Heart left ventricle (tissue), 13 donors: ENCODE data around the gene CELF4.

Experiments used
- POLR2A ChIP-seq, 2 donors: fragments of 450-650 bp; IDR thresholded peaks; one replicate each; pipeline ENCODE4 v1.6.1; 2017; ENCODE audit warnings: antibody characterized with exemption in 2 of 2, mild to moderate bottlenecking in 2 of 2, moderate library complexity in 2 of 2
- TF ChIP-seq, protein P1 (sequence below), 12 donors: fragments of 200-600 bp; sonication (generic) in 4 of 12; IDR thresholded peaks; one replicate each; pipeline versions ENCODE4 v1.5.0 to v1.8.0; 2018 to 2022; ENCODE audit warnings: antibody characterized with exemption in 12 of 12, mild to moderate bottlenecking in 5 of 12
- donor health status: ischemic (EF 13 %, LVEDD 7.1; RV severe dilation, severe dysfunction).
- donor health status: DM: no; HTN: yes; CAD: no.
- donor health status: DM: no; HTN: no; CAD: no.
- donor health status: ischemic (EF 25% LVEDD 6.9; RV normal size, moderate dysfunction).
- donor health status: ischemic (EF 25% LVEDD 5.7; RV mildly dilated, moderate dysfunction).
- donor health status: ischemic (EF 35%, LVEDD 5.7; RV mildly dilated, moderate dysfunction).
- donor health status: nonischemic (EF 11% LVEDD 7.7; RV severe dilation, severe dysfunction).
- donor health status: DM: yes; HTN: yes; CAD: no.
- donor health status: PGD.
- donor health status: ischemic (EF 29% LVEDD 5.4; RV normal size, mild dysfunction).
- donor health status: nonischemic (EF 23%, LVEDD 6.1; RV moderate dilation, normal function).

DNA sequence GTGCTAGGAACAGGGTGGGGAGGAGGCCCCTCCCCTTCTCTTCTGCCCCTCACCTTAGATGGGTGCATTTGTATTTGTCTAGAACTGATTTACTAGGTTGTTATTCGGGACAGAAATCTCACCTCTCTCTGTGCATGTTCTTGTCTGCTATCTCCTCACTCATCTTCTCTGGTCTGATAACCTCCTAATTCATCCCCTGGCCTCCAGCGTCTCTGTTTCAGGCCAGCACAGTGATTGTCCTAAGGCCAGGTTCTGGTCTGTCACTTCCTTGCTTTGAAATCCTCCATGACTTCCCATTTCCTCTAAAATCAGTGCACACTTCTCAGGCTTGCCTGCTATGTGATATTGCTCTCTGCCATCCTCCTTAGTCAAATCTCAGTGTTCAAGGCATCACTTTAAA is 58.4 kb downstream of the CELF4 start:
- TF ChIP-seq, protein P1, sequence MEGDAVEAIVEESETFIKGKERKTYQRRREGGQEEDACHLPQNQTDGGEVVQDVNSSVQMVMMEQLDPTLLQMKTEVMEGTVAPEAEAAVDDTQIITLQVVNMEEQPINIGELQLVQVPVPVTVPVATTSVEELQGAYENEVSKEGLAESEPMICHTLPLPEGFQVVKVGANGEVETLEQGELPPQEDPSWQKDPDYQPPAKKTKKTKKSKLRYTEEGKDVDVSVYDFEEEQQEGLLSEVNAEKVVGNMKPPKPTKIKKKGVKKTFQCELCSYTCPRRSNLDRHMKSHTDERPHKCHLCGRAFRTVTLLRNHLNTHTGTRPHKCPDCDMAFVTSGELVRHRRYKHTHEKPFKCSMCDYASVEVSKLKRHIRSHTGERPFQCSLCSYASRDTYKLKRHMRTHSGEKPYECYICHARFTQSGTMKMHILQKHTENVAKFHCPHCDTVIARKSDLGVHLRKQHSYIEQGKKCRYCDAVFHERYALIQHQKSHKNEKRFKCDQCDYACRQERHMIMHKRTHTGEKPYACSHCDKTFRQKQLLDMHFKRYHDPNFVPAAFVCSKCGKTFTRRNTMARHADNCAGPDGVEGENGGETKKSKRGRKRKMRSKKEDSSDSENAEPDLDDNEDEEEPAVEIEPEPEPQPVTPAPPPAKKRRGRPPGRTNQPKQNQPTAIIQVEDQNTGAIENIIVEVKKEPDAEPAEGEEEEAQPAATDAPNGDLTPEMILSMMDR (IDR thresholded peaks at IDR 0.05): no peak
- no peak for TF ChIP-seq POLR2A (IDR thresholded peaks at IDR 0.05)
